WTC11 (cell line): Measurements from ENCODE around the gene NEK4.

Source experiments
- ATF1 ChIP-seq: sonication (generic); formaldehyde crosslinking; IDR thresholded peaks from 2 replicates; pipeline ENCODE4 v1.8.1; 2023; ENCODE audit warnings: mild to moderate bottlenecking, moderate library complexity, missing genetic modification reagents
- IRF2 ChIP-seq: sonication (generic); formaldehyde crosslinking; IDR thresholded peaks from 2 replicates; pipeline ENCODE4 v1.8.0; 2022; ENCODE audit warnings: low read depth, missing genetic modification reagents, borderline replicate concordance
- NR2C2 ChIP-seq: sonication (generic); formaldehyde crosslinking; IDR thresholded peaks from 2 replicates; pipeline ENCODE4 v1.8.0; 2022; ENCODE audit warnings: mild to moderate bottlenecking, missing genetic modification reagents
- TCF7 ChIP-seq: sonication (generic); formaldehyde crosslinking; IDR thresholded peaks from 2 replicates; pipeline ENCODE4 v1.8.0; 2022; ENCODE audit warnings: mild to moderate bottlenecking, low read depth, missing genetic modification reagents, moderate library complexity
- TF ChIP-seq, protein P1 (sequence below): fragments of 250-450 bp; sonication (Bioruptor Pico); IDR thresholded peaks from 2 replicates; pipeline ENCODE4 v1.9.0; 2021; ENCODE audit warnings: mild to moderate bottlenecking
- TF ChIP-seq, protein P2 (sequence below): fragments of 200-600 bp; IDR thresholded peaks from 2 replicates; pipeline ENCODE4 v1.8.0; 2022; ENCODE audit warnings: antibody characterized with exemption
- TF ChIP-seq, protein P3 (sequence below): sonication (generic); formaldehyde crosslinking; conservative IDR thresholded peaks from 2 replicates; pipeline ENCODE4 v1.8.1; 2022; ENCODE audit warnings: mild to moderate bottlenecking, missing genetic modification reagents
- TF ChIP-seq, protein P4 (sequence below): sonication (generic); formaldehyde crosslinking; IDR thresholded peaks from 2 replicates; pipeline ENCODE4 v1.8.0; 2022; ENCODE audit warnings: mild to moderate bottlenecking, missing genetic modification reagents
- TF ChIP-seq, protein P5 (sequence below): sonication (generic); formaldehyde crosslinking; IDR thresholded peaks from 2 replicates; pipeline ENCODE4 v1.8.0; 2022; ENCODE audit warnings: mild to moderate bottlenecking, missing genetic modification reagents
- TF ChIP-seq, protein P6 (sequence below): sonication (generic); formaldehyde crosslinking; IDR thresholded peaks from 2 replicates; pipeline ENCODE4 v1.8.0; 2023; ENCODE audit warnings: missing genetic modification reagents

DNA sequence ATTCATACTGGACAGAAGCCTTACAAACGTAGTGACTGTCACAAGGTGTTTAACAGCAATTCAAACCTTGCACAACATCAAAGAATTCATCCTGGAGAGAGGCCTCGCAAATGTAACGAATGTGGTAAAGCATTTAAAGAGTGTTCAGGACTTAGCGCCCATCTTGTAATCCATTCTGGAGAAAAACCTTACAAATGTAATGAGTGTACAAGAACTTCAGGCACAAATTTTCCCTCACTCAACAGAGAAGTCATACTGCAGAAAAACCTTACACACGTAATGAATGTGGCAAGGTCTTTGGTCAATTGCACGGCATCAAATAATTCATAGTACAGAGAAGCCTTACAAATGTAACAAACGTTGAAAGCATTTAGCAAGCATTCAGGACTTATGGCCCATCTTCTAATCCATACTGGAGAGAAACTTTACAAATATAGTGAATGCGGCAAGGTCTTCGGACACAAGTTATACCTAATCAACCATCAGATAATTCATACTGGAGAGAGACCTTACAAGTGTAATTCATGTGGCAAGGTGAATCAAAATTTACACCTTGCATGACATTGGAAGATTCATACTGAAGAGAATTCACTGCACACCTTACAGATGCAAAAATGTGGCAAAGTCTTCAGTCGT is 37.4 kb downstream of the NEK4 start:
- TF ChIP-seq, protein P1, sequence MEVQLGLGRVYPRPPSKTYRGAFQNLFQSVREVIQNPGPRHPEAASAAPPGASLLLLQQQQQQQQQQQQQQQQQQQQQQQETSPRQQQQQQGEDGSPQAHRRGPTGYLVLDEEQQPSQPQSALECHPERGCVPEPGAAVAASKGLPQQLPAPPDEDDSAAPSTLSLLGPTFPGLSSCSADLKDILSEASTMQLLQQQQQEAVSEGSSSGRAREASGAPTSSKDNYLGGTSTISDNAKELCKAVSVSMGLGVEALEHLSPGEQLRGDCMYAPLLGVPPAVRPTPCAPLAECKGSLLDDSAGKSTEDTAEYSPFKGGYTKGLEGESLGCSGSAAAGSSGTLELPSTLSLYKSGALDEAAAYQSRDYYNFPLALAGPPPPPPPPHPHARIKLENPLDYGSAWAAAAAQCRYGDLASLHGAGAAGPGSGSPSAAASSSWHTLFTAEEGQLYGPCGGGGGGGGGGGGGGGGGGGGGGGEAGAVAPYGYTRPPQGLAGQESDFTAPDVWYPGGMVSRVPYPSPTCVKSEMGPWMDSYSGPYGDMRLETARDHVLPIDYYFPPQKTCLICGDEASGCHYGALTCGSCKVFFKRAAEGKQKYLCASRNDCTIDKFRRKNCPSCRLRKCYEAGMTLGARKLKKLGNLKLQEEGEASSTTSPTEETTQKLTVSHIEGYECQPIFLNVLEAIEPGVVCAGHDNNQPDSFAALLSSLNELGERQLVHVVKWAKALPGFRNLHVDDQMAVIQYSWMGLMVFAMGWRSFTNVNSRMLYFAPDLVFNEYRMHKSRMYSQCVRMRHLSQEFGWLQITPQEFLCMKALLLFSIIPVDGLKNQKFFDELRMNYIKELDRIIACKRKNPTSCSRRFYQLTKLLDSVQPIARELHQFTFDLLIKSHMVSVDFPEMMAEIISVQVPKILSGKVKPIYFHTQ (CRISPR knock-in tag), result no peak
- TF ChIP-seq, protein P2, sequence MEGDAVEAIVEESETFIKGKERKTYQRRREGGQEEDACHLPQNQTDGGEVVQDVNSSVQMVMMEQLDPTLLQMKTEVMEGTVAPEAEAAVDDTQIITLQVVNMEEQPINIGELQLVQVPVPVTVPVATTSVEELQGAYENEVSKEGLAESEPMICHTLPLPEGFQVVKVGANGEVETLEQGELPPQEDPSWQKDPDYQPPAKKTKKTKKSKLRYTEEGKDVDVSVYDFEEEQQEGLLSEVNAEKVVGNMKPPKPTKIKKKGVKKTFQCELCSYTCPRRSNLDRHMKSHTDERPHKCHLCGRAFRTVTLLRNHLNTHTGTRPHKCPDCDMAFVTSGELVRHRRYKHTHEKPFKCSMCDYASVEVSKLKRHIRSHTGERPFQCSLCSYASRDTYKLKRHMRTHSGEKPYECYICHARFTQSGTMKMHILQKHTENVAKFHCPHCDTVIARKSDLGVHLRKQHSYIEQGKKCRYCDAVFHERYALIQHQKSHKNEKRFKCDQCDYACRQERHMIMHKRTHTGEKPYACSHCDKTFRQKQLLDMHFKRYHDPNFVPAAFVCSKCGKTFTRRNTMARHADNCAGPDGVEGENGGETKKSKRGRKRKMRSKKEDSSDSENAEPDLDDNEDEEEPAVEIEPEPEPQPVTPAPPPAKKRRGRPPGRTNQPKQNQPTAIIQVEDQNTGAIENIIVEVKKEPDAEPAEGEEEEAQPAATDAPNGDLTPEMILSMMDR, result no peak
- TF ChIP-seq, protein P3, sequence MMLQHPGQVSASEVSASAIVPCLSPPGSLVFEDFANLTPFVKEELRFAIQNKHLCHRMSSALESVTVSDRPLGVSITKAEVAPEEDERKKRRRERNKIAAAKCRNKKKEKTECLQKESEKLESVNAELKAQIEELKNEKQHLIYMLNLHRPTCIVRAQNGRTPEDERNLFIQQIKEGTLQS (CRISPR knock-in tag), result no peak
- TF ChIP-seq IRF2 (CRISPR knock-in tag) (no peak), TCF7 (no peak), ATF1 (CRISPR knock-in tag) (no peak), NR2C2 (no peak)
- TF ChIP-seq, protein P4, sequence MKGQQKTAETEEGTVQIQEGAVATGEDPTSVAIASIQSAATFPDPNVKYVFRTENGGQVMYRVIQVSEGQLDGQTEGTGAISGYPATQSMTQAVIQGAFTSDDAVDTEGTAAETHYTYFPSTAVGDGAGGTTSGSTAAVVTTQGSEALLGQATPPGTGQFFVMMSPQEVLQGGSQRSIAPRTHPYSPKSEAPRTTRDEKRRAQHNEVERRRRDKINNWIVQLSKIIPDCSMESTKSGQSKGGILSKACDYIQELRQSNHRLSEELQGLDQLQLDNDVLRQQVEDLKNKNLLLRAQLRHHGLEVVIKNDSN (CRISPR knock-in tag), result no peak
- TF ChIP-seq, protein P5, sequence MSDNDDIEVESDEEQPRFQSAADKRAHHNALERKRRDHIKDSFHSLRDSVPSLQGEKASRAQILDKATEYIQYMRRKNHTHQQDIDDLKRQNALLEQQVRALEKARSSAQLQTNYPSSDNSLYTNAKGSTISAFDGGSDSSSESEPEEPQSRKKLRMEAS (CRISPR knock-in tag), result no peak
- TF ChIP-seq, protein P6, sequence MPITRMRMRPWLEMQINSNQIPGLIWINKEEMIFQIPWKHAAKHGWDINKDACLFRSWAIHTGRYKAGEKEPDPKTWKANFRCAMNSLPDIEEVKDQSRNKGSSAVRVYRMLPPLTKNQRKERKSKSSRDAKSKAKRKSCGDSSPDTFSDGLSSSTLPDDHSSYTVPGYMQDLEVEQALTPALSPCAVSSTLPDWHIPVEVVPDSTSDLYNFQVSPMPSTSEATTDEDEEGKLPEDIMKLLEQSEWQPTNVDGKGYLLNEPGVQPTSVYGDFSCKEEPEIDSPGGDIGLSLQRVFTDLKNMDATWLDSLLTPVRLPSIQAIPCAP, result no peak
